H1 (cell line): ENCODE measurements around the gene SMARCB1. TPM values are rescaled to one million over a fixed set of nuclear protein-coding genes. Genes with fewer than 3 reads are reported as not detected.

Experiments
- CHD1 ChIP-seq: IDR thresholded peaks from 2 replicates; pipeline ENCODE4 v1.6.1; 2012; ENCODE audit warnings: low read depth, low read length, improper control_type of control experiment
- CHD7 ChIP-seq: fragments of 300-600 bp; sonication (generic); IDR thresholded peaks from 2 replicates; pipeline ENCODE4 v1.7.1; 2012; ENCODE audit warnings: low read length, moderate library complexity, mild to moderate bottlenecking, inconsistent platforms; ENCODE audit not compliant: insufficient replicate concordance
- GABPA ChIP-seq: IDR thresholded peaks from 2 replicates; pipeline ENCODE4 v1.6.1; 2011; ENCODE audit warnings: mild to moderate bottlenecking, low read length, moderate library complexity, borderline replicate concordance; ENCODE audit not compliant: insufficient read depth
- KDM1A ChIP-seq: fragments of 200-600, 300-600 bp; sonication (generic); IDR thresholded peaks from 2 replicates; pipeline ENCODE4 v1.7.1; 2016; ENCODE audit warnings: mild to moderate bottlenecking, low read length, borderline replicate concordance
- POLR2A ChIP-seq, 2 experiments: IDR thresholded peaks; 1 replicate in 1 of 2; 2 replicates in 1 of 2; pipeline ENCODE4 v1.6.1; 2011; ENCODE audit warnings: low read depth in 2 of 2, low read length in 2 of 2, mild to moderate bottlenecking in 2 of 2; ENCODE audit errors: control extremely low read depth in 1 of 2
- POLR2AphosphoS5 ChIP-seq: IDR thresholded peaks from 2 replicates; pipeline ENCODE4 v1.6.1; 2011; ENCODE audit warnings: low read depth, low read length
- SIRT6 ChIP-seq: IDR thresholded peaks from one replicate; pipeline ENCODE4 v1.7.1; 2012; ENCODE audit warnings: low read length, inconsistent platforms
- SIX5 ChIP-seq: IDR thresholded peaks from 2 replicates; pipeline ENCODE4 v1.6.1; 2011; ENCODE audit warnings: mild to moderate bottlenecking, low read depth, low read length
- YY1 ChIP-seq: IDR thresholded peaks from 2 replicates; pipeline ENCODE4 v1.6.1; 2011; ENCODE audit warnings: low read depth, mild to moderate bottlenecking, low read length
- ZNF274 ChIP-seq: IDR thresholded peaks from 2 replicates; pipeline ENCODE4 v1.7.0; 2012; ENCODE audit warnings: low read length, borderline replicate concordance; ENCODE audit errors: extremely low read depth
- polyA plus RNA-seq, 7 experiments: library from polyadenylated mRNA; depleted of rRNA in 3 of 7; stranded (reverse) in 5 of 7; unstranded in 2 of 7; fragments of >200 nt in 5 of 7; fragments of 200-250 nt in 2 of 7; gene quantifications; 1 replicate in 5 of 7; 2 replicates in 1 of 7; 4 replicates in 1 of 7; pipeline versions ENCODE4 v1.2.1 to v1.2.3, GENCODE V29; 2011 to 2013; ENCODE audit warnings: missing spikeins in 2 of 7, mixed read lengths in 2 of 7
- total RNA-seq: library from RNA; stranded (reverse); fragmentation: NEBNext Ultra II Directional; extraction: Animal tissue kit (Norgen Biotek cat#: 25700); gene quantifications from 2 replicates; pipeline ENCODE4 v1.2.1, GENCODE V29; 2021

SMARCB1 gene
- total and polyA plus RNA-seq, 2 of the 8 experiments (the other 6 are each of a cell fraction or from before 2014, with no cell fraction given), result 116 to 145 TPM

GRCh38 chr22:23767673-23768548 lies 18.9 kb upstream of the SMARCB1 start, which contains the start of gene CHCHD10 (continued):
- TF ChIP-seq GABPA, result no peak
- 0 out of 3 replicates have a peak, but pooled peaks of 1 of the 2 experiments have one; percentile 43 for TF ChIP-seq POLR2A (IDR thresholded peaks at IDR 0.05; ENCODE audit: control extremely low read depth in 1 of 2, low read depth in 2 of 2, low read length in 2 of 2)
- no peak for TF ChIP-seq ZNF274
- no peak for TF ChIP-seq CHD7
- no peak for TF ChIP-seq CHD1
- TF ChIP-seq KDM1A, result no peak
- no peak for TF ChIP-seq POLR2AphosphoS5
- TF ChIP-seq SIX5, result no peak
- no peak for TF ChIP-seq SIRT6
- peak; percentile 87; the same call in 1 of the 2 replicates for TF ChIP-seq YY1
